HepG2 (cell line): ENCODE results near the gene SEMA3G. TPM values are rescaled to one million over a fixed set of nuclear protein-coding genes. Genes with fewer than 3 reads are reported as not detected.
A peak's percentile ranks its signal among the peaks of the same experiment; 100 is the strongest.

Experiments used
- ESRRA ChIP-seq: sonication (generic); formaldehyde crosslinking; IDR thresholded peaks from 2 replicates; pipeline ENCODE4 v1.5.1; 2020; ENCODE audit warnings: mild to moderate bottlenecking, low read depth, missing genetic modification reagents
- FOXM1 ChIP-seq: sonication (generic); formaldehyde crosslinking; IDR thresholded peaks from 2 replicates; pipeline ENCODE4 v1.5.0; 2020; ENCODE audit warnings: missing genetic modification reagents
- GATAD1 ChIP-seq: IDR thresholded peaks from 2 replicates; pipeline ENCODE4 v1.6.1; 2016; ENCODE audit warnings: missing genetic modification reagents, missing compliant biosample characterization
- MATR3 ChIP-seq: sonication (generic); formaldehyde crosslinking; IDR thresholded peaks from 2 replicates; pipeline ENCODE4 v1.4.0; 2020; ENCODE audit warnings: missing genetic modification reagents
- MTA1 ChIP-seq: sonication (generic); formaldehyde crosslinking; IDR thresholded peaks from 2 replicates; pipeline ENCODE4 v1.4.0; 2020; ENCODE audit warnings: missing genetic modification reagents, mild to moderate bottlenecking, borderline replicate concordance
- NCOA5 ChIP-seq: sonication (generic); formaldehyde crosslinking; IDR thresholded peaks from 2 replicates; pipeline ENCODE4 v1.4.0; 2020; ENCODE audit warnings: missing genetic modification reagents
- NR2C2 ChIP-seq: sonication (generic); formaldehyde crosslinking; IDR thresholded peaks from 2 replicates; pipeline ENCODE4 v1.4.0; 2020; ENCODE audit warnings: missing genetic modification reagents, mild to moderate bottlenecking, moderate library complexity, borderline replicate concordance
- SIX4 ChIP-seq: sonication (generic); formaldehyde crosslinking; IDR thresholded peaks from 2 replicates; pipeline ENCODE4 v1.4.0; 2020; ENCODE audit warnings: missing genetic modification reagents
- SUZ12 ChIP-seq: fragments of 150-350 bp; IDR thresholded peaks from 2 replicates; pipeline ENCODE4 v1.6.1; 2014; ENCODE audit warnings: low read depth, low read length
- ZBTB43 ChIP-seq: sonication (generic); formaldehyde crosslinking; conservative IDR thresholded peaks from 2 replicates; pipeline ENCODE4 v1.4.0; 2020; ENCODE audit warnings: missing genetic modification reagents
- ZNF496 ChIP-seq: sonication (generic); formaldehyde crosslinking; IDR thresholded peaks from 2 replicates; pipeline ENCODE4 v1.8.1; 2023; ENCODE audit warnings: mild to moderate bottlenecking, moderate library complexity, missing genetic modification reagents; ENCODE audit not compliant: insufficient replicate concordance
- ZNF567 ChIP-seq: sonication (generic); formaldehyde crosslinking; IDR thresholded peaks from 2 replicates; pipeline ENCODE4 v1.8.1; 2023; ENCODE audit warnings: mild to moderate bottlenecking, missing genetic modification reagents, borderline replicate concordance
- ZNF605 ChIP-seq: sonication (generic); formaldehyde crosslinking; IDR thresholded peaks from 2 replicates; pipeline ENCODE4 v1.8.0; 2022; ENCODE audit warnings: mild to moderate bottlenecking, missing genetic modification reagents
- ZNF646 ChIP-seq: sonication (generic); formaldehyde crosslinking; IDR thresholded peaks from 2 replicates; pipeline ENCODE4 v1.9.0; 2021; ENCODE audit warnings: mild to moderate bottlenecking, missing genetic modification reagents
- ZNF770 ChIP-seq: sonication (generic); formaldehyde crosslinking; IDR thresholded peaks from 2 replicates; pipeline ENCODE4 v1.5.0; 2020; ENCODE audit warnings: mild to moderate bottlenecking, missing genetic modification reagents
- polyA plus RNA-seq, 8 experiments: library from polyadenylated mRNA; depleted of rRNA in 3 of 8; stranded (reverse) in 7 of 8; unstranded in 1 of 8; fragments of >200 nt; fragmentation: Illumina TruSeq in 4 of 8; extraction: Trizol in 4 of 8; gene quantifications; 2 replicates each; pipeline versions ENCODE4 v1.2.1 to v1.2.3, GENCODE V29; 2011 to 2016; ENCODE audit warnings: low read depth in 4 of 8, missing spikeins in 1 of 8, mixed read lengths in 1 of 8; ENCODE audit not compliant: insufficient read depth in 1 of 8
- total RNA-seq, 5 experiments: library from RNA; depleted of rRNA; stranded (reverse); fragments of >200 nt; fragmentation: Illumina TruSeq; extraction: Trizol; gene quantifications; 2 replicates each; pipeline ENCODE4 v1.2.3, GENCODE V29; 2016; ENCODE audit warnings: low read depth in 1 of 5
- TF ChIP-seq, protein P1 (sequence below): sonication (generic); formaldehyde crosslinking; IDR thresholded peaks from 2 replicates; pipeline ENCODE4; 2020; ENCODE audit warnings: missing genetic modification reagents, mild to moderate bottlenecking, borderline replicate concordance

Gene SEMA3G
- total and polyA plus RNA-seq, 2 of the 13 experiments (the other 11 are each of a cell fraction or from before 2014, with no cell fraction given), result 6.1 to 8.3 TPM

DNA sequence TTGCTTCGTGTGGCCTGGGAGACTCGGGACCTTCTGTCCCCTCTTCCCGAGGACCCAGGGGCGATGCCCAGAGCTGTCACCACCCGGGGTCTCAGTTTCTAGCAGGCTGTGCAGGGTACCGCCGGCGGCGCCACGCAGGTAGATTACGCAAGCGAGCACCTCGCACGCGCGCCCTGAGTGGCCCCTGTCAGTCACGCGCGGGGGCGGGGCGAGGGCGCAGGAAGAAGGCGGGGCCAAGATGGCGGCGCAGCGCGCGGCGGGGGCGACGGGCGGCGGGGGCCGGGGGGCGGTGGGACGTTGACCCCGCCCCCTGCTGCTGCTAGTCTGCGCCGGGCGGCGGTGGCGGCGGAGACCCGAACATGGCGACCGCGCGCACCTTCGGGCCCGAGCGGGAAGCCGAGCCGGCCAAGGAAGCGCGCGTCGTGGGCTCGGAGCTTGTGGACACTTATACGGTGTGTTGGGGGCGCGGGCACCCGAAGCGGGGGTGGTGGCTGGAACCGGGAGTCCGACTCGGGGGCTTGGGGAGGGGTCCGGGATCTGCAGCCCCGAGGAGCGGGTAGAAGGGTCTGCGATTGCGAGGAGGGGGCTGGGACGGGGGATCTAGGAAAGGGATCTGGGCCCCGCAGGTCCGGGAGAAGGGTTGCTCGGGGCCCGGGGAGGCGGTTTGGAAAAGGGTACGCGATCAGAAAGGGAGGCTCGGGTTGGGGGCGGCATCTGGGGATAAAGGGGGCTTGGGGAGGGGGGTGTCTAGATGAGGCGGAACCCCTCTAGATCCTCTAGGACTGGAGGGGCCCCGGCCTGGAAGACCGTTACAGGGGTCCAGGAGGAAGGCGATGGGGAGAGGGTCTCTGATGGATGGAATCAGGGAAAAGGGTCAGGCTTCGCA, 10.6 kb upstream of the SEMA3G start, which contains the start of gene NISCH (continued):
- TF ChIP-seq, protein P1, sequence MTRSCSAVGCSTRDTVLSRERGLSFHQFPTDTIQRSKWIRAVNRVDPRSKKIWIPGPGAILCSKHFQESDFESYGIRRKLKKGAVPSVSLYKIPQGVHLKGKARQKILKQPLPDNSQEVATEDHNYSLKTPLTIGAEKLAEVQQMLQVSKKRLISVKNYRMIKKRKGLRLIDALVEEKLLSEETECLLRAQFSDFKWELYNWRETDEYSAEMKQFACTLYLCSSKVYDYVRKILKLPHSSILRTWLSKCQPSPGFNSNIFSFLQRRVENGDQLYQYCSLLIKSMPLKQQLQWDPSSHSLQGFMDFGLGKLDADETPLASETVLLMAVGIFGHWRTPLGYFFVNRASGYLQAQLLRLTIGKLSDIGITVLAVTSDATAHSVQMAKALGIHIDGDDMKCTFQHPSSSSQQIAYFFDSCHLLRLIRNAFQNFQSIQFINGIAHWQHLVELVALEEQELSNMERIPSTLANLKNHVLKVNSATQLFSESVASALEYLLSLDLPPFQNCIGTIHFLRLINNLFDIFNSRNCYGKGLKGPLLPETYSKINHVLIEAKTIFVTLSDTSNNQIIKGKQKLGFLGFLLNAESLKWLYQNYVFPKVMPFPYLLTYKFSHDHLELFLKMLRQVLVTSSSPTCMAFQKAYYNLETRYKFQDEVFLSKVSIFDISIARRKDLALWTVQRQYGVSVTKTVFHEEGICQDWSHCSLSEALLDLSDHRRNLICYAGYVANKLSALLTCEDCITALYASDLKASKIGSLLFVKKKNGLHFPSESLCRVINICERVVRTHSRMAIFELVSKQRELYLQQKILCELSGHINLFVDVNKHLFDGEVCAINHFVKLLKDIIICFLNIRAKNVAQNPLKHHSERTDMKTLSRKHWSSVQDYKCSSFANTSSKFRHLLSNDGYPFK (CRISPR knock-in tag), result 0 out of 2 replicates have a peak, but pooled peaks have one; percentile 59
- TF ChIP-seq MATR3 (no peak), ZNF567 (CRISPR knock-in tag) (no peak; the same call in 1 of the 2 replicates), ZNF605 (CRISPR knock-in tag) (no peak), FOXM1 (CRISPR knock-in tag) (no peak), NR2C2 (CRISPR knock-in tag) (no peak), NCOA5 (CRISPR knock-in tag) (no peak), ZNF496 (CRISPR knock-in tag) (no peak), GATAD1 (CRISPR knock-in tag) (peak; percentile 59; the same call in 1 of the 2 replicates), ESRRA (CRISPR knock-in tag) (no peak), ZBTB43 (CRISPR knock-in tag) (no peak), ZNF770 (CRISPR knock-in tag) (no peak), SUZ12 (no peak), SIX4 (CRISPR knock-in tag) (no peak), ZNF646 (no peak), MTA1 (CRISPR knock-in tag) (no peak; the same call in 1 of the 2 replicates)
